Testis (tissue), 3 donors: Measurements from ENCODE around the gene GGCX. TPM values are rescaled to one million over a fixed set of nuclear protein-coding genes. Genes with fewer than 3 reads are reported as not detected.
A peak's percentile ranks its signal among the peaks of the same experiment; 100 is the strongest.

Experiments
- DNase-seq: peaks from one replicate; pipeline ENCODE4 v3.0.0-alpha.2; 2019
- H3K27ac ChIP-seq, 2 donors: fragments of 200-600 bp; sonication (generic); one replicate each; pipeline ENCODE4 v1.5.1; 2019
- H3K27me3 ChIP-seq: fragments of 200-600 bp; sonication (generic); one replicate; pipeline ENCODE4 v1.5.1; 2019
- H3K36me3 ChIP-seq: fragments of 200-600 bp; sonication (generic); one replicate; pipeline ENCODE4 v1.5.1; 2017; ENCODE audit warnings: low read depth; ENCODE audit errors: missing control alignments
- H3K4me1 ChIP-seq: fragments of 200-600 bp; sonication (generic); one replicate; pipeline ENCODE4 v1.5.1; 2019
- H3K4me3 ChIP-seq, 2 donors: fragments of 200-600 bp; sonication (generic); one replicate each; pipeline ENCODE4 v1.5.1; 2017 to 2019
- H3K9me3 ChIP-seq: fragments of 200-600 bp; sonication (generic); one replicate; pipeline ENCODE4 v1.5.1; 2017
- POLR2A ChIP-seq: fragments of 450-650 bp; IDR thresholded peaks from one replicate; pipeline ENCODE4 v1.6.1; 2017; ENCODE audit warnings: antibody characterized with exemption, mild to moderate bottlenecking, moderate library complexity
- WGBS, 2 donors: methylation state at CpG; one replicate each; pipeline ENCODE4 v1.1.5; 2018; 5-methylcytosine and 5-hydroxymethylcytosine counted together
- intact Hi-C: fragments of 100-400 bp; cut with DNase I; formaldehyde crosslinking; loops from one replicate; pipeline ENCODE4 v1.15.1; 2023; ENCODE audit warnings: low total_unique reads
- polyA plus RNA-seq: library from polyadenylated mRNA; stranded (reverse); fragments of 350-450 nt; fragmentation: Illumina TruSeq; extraction: RNeasy Lipid Tissue Mini Kit (QIAGEN cat#74804); gene quantifications from one replicate; pipeline ENCODE4 v1.2.3, GENCODE V29; 2014; ENCODE audit warnings: low read depth, low replicate concordance; ENCODE audit not compliant: insufficient read depth
- total RNA-seq, 2 donors: library from RNA; depleted of rRNA; stranded (reverse); fragments of >200 nt; gene quantifications; one replicate each; pipeline ENCODE4 v1.2.3, GENCODE V29; 2016
- TF ChIP-seq, protein P1 (sequence below), 3 experiments: fragments of 450-650 bp in 2 of 3; fragments of 200-600 bp in 1 of 3; sonication (generic) in 1 of 3; IDR thresholded peaks; one replicate each; pipeline ENCODE4 v1.5.1; 2016 to 2019; ENCODE audit warnings: antibody characterized with exemption in 3 of 3, mild to moderate bottlenecking in 2 of 3, moderate library complexity in 1 of 3

GGCX gene
- total and polyA plus RNA-seq, 3 donors from 2014 or later: 21.1 to 31.8 (median 26.8) TPM

DNA sequence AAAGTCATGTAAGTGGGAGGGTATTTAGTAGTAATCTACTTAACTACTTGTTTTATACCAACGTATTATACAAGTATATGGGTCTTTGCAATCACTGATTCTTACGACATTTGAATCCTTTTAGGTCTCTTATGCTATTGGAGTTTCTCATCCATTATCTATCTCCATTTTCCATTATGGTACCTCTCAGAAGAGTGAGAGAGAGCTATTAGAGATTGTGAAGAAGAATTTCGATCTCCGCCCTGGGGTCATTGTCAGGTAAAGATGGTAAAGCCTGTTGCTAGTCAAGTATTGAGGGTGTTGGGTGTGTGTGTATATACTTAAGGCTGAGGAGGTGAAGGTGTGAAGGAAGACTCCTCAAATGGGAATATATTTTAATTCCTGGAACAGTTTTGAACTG is 18.5 kb downstream of the GGCX start:
- DNase-seq: no peak
- intact Hi-C loops: no loop called here
- WGBS, 2 donors: 80 to 81% methylated on average over 4 of the region's 4 CpGs
- H3K27me3 ChIP-seq: no peaks in the 10 kb centered on the region
- H3K27ac ChIP-seq: peak overlapping the region in 1 of 2 donors; percentile 18
- TF ChIP-seq, protein P1, sequence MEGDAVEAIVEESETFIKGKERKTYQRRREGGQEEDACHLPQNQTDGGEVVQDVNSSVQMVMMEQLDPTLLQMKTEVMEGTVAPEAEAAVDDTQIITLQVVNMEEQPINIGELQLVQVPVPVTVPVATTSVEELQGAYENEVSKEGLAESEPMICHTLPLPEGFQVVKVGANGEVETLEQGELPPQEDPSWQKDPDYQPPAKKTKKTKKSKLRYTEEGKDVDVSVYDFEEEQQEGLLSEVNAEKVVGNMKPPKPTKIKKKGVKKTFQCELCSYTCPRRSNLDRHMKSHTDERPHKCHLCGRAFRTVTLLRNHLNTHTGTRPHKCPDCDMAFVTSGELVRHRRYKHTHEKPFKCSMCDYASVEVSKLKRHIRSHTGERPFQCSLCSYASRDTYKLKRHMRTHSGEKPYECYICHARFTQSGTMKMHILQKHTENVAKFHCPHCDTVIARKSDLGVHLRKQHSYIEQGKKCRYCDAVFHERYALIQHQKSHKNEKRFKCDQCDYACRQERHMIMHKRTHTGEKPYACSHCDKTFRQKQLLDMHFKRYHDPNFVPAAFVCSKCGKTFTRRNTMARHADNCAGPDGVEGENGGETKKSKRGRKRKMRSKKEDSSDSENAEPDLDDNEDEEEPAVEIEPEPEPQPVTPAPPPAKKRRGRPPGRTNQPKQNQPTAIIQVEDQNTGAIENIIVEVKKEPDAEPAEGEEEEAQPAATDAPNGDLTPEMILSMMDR (IDR thresholded peaks at IDR 0.05): no peak
- no peak for TF ChIP-seq POLR2A
- H3K4me3 ChIP-seq: no peak overlapping the region
- H3K9me3 ChIP-seq: no peaks in the 10 kb centered on the region
- peaks cover 15% of the 10 kb centered on the region for H3K4me1 ChIP-seq
- H3K36me3 ChIP-seq: no peaks in the 10 kb centered on the region

DNA sequence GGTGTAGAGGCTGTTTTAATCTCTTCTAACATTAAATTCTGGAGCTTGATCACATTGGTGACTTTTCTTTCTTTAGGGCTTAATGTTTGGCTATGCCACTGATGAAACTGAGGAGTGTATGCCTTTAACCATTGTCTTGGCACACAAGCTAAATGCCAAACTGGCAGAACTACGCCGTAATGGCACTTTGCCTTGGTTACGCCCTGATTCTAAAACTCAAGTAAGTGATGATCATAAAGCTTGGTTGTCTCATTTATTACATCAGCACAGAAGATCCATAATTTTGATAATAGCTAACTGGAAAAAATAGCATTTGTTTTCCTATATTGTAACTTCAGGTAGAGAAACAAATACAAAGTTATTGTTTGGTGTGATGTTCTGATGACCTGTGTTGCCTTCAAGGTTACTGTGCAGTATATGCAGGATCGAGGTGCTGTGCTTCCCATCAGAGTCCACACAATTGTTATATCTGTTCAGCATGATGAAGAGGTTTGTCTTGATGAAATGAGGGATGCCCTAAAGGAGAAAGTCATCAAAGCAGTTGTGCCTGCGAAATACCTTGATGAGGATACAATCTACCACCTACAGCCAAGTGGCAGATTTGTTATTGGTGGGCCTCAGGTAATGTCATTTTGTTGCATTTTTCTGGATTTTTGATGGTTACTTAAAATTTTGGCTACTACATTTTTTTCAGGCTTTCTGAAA is 19.4 kb downstream of the GGCX start:
- H3K27ac ChIP-seq: peak overlapping the region in 1 of 2 donors; percentile 99
- TF ChIP-seq POLR2A: no peak
- peaks cover 23% of the 10 kb centered on the region for H3K4me1 ChIP-seq
- no peaks in the 10 kb centered on the region for H3K9me3 ChIP-seq
- no peak overlapping the region for H3K4me3 ChIP-seq
- no peaks in the 10 kb centered on the region for H3K27me3 ChIP-seq
- 58 to 63% methylated on average over 5 of the region's 5 CpGs for WGBS, 2 donors
- no peak for DNase-seq
- H3K36me3 ChIP-seq: no peaks in the 10 kb centered on the region
- intact Hi-C loops: no loop called here

DNA sequence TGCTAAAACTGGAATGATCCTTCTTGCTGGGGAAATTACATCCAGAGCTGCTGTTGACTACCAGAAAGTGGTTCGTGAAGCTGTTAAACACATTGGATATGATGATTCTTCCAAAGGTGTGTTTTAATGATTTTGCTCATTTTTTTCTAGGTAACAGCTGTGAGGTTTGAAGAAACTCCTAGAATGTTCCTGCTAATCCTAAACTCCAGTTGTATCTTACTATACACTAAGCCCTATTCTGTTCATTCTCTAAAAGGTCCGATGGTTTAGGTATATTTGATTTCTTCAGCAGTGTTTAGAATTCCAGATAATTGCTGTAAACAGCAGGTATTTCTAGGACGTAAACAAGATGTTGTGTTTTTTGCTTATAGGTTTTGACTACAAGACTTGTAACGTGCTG is 20.0 kb downstream of the GGCX start:
- H3K9me3 ChIP-seq: no peaks in the 10 kb centered on the region
- whole genome bisulfite sequencing, 2 donors: 29 to 40% methylated on average over 4 of the region's 4 CpGs
- TF ChIP-seq, protein P1 (IDR thresholded peaks at IDR 0.05): no peak
- TF ChIP-seq POLR2A: no peak
- DNase-seq: no peak
- H3K27ac ChIP-seq: peak overlapping the region; percentile 20 to 99
- H3K4me1 ChIP-seq: peaks cover 26% of the 10 kb centered on the region
- H3K4me3 ChIP-seq: peak overlapping the region in 1 of 2 donors; percentile 94
- no peaks in the 10 kb centered on the region for H3K36me3 ChIP-seq
- H3K27me3 ChIP-seq: no peaks in the 10 kb centered on the region
- intact Hi-C loops: no loop called here

DNA sequence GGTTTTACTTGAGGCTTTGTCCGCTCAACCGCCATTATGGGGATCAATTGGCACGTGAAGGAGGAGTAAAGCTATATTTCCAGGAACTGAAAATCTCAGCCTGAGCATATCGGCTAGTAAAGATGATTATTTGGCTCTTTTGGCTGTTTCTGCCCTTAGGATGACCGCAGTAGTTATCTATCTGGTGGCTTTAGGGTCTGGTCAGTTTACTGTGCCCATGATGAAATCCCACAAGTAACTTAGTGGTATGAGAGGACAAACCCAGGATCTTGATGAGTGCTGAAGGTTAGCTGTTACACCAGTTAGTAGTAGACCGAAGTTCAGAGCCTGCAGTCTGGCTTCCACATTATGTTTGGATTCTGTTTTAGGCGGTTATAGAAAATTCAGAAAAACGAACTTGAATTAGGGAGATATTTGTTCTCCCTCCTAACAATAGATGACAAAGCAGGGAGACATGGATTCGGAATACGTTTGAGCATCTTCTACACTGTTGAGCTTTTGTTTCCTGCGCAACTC is 21.1 kb downstream of the GGCX start:
- H3K36me3 ChIP-seq: no peaks in the 10 kb centered on the region
- WGBS, 2 donors: 3 to 4% methylated on average over 11 of the region's 11 CpGs
- peak overlapping the region; percentile 99 for H3K27ac ChIP-seq
- H3K27me3 ChIP-seq: no peaks in the 10 kb centered on the region
- TF ChIP-seq, protein P1 (IDR thresholded peaks at IDR 0.05): no peak
- no peak for TF ChIP-seq POLR2A
- H3K4me3 ChIP-seq: peak overlapping the region; percentile 87 to 94
- H3K9me3 ChIP-seq: no peaks in the 10 kb centered on the region
- DNase-seq: no peak
- intact Hi-C loops: no loop called here
- H3K4me1 ChIP-seq: peaks cover 26% of the 10 kb centered on the region

DNA sequence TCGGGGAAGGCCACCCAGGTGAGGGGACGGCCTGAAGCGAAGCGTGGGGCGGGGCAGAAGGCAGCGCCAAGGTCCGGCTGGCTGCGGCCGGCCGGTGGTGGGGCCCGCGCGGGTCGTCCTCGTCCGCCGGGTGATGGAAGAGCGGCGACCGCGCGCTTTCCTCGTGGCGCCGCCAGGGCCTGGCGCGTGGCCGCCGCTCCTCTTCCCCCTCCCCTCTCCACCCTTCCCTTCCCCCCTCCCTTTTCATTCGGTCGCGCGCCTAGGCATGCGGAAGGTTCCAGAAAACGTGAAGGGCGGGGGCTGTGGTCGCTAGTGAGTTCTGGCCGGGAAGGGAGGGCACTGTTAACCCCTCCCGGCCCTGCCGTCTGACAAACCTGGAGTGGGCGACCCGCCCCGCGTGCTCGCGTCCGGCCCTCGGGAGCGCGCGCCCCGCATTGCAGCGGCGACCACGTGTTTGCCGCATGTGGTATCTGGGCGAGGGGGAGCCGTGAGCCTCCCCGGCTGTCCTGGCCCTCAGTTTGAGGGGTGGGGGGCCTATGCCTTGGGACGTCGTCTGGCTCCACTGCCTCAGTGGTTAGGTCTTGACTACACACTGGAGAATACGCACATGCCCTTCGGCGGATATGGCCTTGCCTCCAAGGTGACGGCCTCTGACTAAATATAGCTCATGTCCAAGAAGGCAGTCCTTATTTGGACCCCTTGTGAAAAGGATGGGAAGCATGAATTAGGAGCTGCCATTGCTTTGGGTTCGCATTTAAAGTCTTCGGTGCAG is 21.7 kb downstream of the GGCX start:
- H3K9me3 ChIP-seq: no peaks in the 10 kb centered on the region
- no peaks in the 10 kb centered on the region for H3K27me3 ChIP-seq
- peak overlapping the region; percentile 87 to 94 for H3K4me3 ChIP-seq
- WGBS, 2 donors: 0 to 1% methylated on average over 15 to 53 of the region's 67 CpGs
- H3K36me3 ChIP-seq: no peaks in the 10 kb centered on the region
- H3K27ac ChIP-seq: peak overlapping the region; percentile 99
- peaks cover 26% of the 10 kb centered on the region for H3K4me1 ChIP-seq
- intact Hi-C loops: loop anchor here (5.0 kb wide), 1 partner anchor 102 kb away; no protein-coding TSS in a partner anchor
- peak; percentile 80 for DNase-seq
- TF ChIP-seq POLR2A: no peak
- TF ChIP-seq, protein P1 (IDR thresholded peaks at IDR 0.05): no peak
